ENCODE results near the gene CEP57. TPM values are rescaled to one million over a fixed set of nuclear protein-coding genes. Genes with fewer than 3 reads are reported as not detected.
A peak's percentile ranks its signal among the peaks of the same experiment; 100 is the strongest.

CEP57 gene
- total and polyA plus RNA-seq, 2 of the 13 experiments (the other 11 are each of a cell fraction or from before 2014, with no cell fraction given): 34.3 to 59.4 TPM

DNA sequence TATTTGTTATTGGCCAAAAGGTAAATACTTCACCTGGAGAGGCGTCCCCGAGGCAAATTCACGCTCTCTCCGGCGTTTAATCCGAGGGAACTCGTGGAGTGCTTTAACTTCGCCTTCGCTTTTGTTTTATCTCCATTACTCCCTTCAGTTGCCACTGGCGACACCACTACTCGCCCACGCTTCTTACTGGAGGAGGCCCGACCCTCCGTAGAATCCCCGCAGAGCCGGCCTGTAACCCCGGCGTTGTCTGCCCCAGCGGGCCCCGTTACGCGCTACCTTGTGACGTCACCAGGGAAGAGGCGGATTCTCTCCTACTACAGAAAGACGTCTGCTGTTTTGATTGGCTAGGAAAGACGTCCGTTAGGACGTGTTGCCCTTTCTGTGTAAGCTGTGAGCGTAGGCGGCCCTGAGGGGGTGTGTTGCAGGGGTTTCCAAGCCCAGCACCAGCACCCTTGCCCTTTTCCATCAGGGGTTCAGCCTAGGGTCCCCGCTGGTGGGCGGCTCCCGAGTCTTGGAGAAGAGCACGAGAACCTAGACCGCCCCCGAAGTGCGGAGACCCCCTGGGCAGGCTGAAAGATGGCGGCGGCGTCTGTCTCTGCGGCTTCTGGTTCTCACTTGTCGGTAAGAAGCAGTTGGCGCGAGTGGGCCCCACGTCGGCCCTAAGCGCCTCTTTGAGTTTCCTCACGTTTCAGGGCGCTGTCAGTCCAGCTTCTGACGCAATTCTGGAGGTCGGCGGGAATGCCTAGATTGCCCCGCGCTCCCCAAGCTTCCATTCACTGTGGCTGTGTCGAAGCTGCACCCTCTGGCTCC lies at the start of gene CEP57 (continued):
- no peak for TF ChIP-seq ZNF318 (CRISPR knock-in tag; IDR thresholded peaks at IDR 0.05)
- 0 out of 2 replicates have a peak, but pooled peaks have one; percentile 19 for TF ChIP-seq PAXIP1 (CRISPR knock-in tag; conservative IDR thresholded peaks at IDR 0.05)
- TF ChIP-seq MED8 (CRISPR knock-in tag; IDR thresholded peaks at IDR 0.05; ENCODE audit: insufficient replicate concordance): peak; percentile 4
- TF ChIP-seq ZNF746 (CRISPR knock-in tag; IDR thresholded peaks at IDR 0.05): no peak
- no peak for TF ChIP-seq ZNF841 (CRISPR knock-in tag; IDR thresholded peaks at IDR 0.05; ENCODE audit: borderline replicate concordance)
- TF ChIP-seq ZNF484 (CRISPR knock-in tag; IDR thresholded peaks at IDR 0.05; ENCODE audit: borderline replicate concordance, low read depth): no peak
- no peak for TF ChIP-seq ZNF274 (CRISPR knock-in tag; IDR thresholded peaks at IDR 0.05)
- TF ChIP-seq ZNF589 (CRISPR knock-in tag; conservative IDR thresholded peaks at IDR 0.05): peak; percentile 5; the same call in 1 of the 2 replicates
- TF ChIP-seq THAP7 (CRISPR knock-in tag; IDR thresholded peaks at IDR 0.05): no peak
- TF ChIP-seq SATB2 (CRISPR knock-in tag; IDR thresholded peaks at IDR 0.05): no peak
- TF ChIP-seq SOX6 (IDR thresholded peaks at IDR 0.05): no peak
- 0 out of 2 replicates have a peak, but pooled peaks have one; percentile 4 for TF ChIP-seq SOX6 (CRISPR knock-in tag; IDR thresholded peaks at IDR 0.05)
- peak; percentile 45 for TF ChIP-seq KDM5B (CRISPR knock-in tag; IDR thresholded peaks at IDR 0.05; ENCODE audit: borderline replicate concordance)
- TF ChIP-seq LCORL (IDR thresholded peaks at IDR 0.05): no peak
- 0 out of 2 replicates have a peak, but pooled peaks have one; percentile 59 for TF ChIP-seq LCORL (CRISPR knock-in tag; IDR thresholded peaks at IDR 0.05)
